ENCODE data around the gene LIF.

DNA sequence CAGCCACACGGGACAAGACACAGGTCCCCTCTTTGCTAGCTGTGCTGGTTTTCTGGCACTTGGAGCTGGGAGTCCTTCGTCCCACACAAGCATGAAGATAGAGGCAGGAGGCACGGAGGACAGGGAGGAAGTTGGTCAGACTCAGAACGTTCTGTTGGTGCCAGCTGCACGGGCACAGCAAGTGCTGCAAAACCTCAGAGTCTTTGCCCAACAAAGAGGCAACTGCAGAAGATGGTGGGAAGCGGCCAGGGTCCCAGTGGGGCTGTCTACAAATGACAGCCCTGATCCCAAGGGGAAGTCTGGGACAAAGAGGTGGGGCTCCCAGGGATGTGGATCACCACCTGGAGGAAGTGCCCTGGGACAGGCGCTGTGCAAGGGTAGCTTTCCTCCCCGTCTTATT, 29.5 kb upstream of the LIF start:
- TF ChIP-seq POLR2A (IDR thresholded peaks at IDR 0.05), result no peak
- TF ChIP-seq, protein P1, sequence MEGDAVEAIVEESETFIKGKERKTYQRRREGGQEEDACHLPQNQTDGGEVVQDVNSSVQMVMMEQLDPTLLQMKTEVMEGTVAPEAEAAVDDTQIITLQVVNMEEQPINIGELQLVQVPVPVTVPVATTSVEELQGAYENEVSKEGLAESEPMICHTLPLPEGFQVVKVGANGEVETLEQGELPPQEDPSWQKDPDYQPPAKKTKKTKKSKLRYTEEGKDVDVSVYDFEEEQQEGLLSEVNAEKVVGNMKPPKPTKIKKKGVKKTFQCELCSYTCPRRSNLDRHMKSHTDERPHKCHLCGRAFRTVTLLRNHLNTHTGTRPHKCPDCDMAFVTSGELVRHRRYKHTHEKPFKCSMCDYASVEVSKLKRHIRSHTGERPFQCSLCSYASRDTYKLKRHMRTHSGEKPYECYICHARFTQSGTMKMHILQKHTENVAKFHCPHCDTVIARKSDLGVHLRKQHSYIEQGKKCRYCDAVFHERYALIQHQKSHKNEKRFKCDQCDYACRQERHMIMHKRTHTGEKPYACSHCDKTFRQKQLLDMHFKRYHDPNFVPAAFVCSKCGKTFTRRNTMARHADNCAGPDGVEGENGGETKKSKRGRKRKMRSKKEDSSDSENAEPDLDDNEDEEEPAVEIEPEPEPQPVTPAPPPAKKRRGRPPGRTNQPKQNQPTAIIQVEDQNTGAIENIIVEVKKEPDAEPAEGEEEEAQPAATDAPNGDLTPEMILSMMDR (IDR thresholded peaks at IDR 0.05), result no peak
